Endodermal cell (in vitro differentiated cells): Measurements from ENCODE around the gene HADHA. TPM values are rescaled to one million over a fixed set of nuclear protein-coding genes. Genes with fewer than 3 reads are reported as not detected.

Experiments
- DNase-seq: peaks from one replicate; pipeline ENCODE4 v3.0.0-alpha.2; 2017
- H3K27ac ChIP-seq: 2 replicates; pipeline ENCODE4 v1.5.1; 2013; ENCODE audit warnings: mild to moderate bottlenecking, low read depth, low read length, moderate library complexity
- H3K27me3 ChIP-seq: 2 replicates; pipeline ENCODE4 v1.6.1; 2013; ENCODE audit warnings: mild to moderate bottlenecking, low read length, moderate library complexity; ENCODE audit not compliant: insufficient read depth, control insufficient read depth, poor library complexity, severe bottlenecking
- H3K36me3 ChIP-seq: 2 replicates; pipeline ENCODE4 v1.7.0; 2013; ENCODE audit warnings: mild to moderate bottlenecking, low read length, moderate library complexity; ENCODE audit not compliant: control insufficient read depth, insufficient read depth
- H3K4me1 ChIP-seq: one replicate; pipeline ENCODE4 v1.7.0; 2013; ENCODE audit warnings: low read length; ENCODE audit not compliant: control insufficient read depth, insufficient read depth
- H3K4me3 ChIP-seq: 2 replicates; pipeline ENCODE4 v1.5.1; 2013; ENCODE audit warnings: mild to moderate bottlenecking, low read length, moderate library complexity
- H3K9ac ChIP-seq: 2 replicates; pipeline ENCODE4 v1.6.1; 2013; ENCODE audit warnings: mild to moderate bottlenecking, low read length, moderate library complexity; ENCODE audit not compliant: poor library complexity, severe bottlenecking; ENCODE audit errors: extremely low read depth
- H3K9me3 ChIP-seq: 2 replicates; pipeline ENCODE4 v1.6.1; 2013; ENCODE audit warnings: mild to moderate bottlenecking, low read length, moderate library complexity; ENCODE audit not compliant: control insufficient read depth
- H3K27ac Mint-ChIP-seq: 2 replicates; pipeline ENCODE4 v1.8.0; 2020; ENCODE audit warnings: mixed read lengths
- H3K27me3 Mint-ChIP-seq: 2 replicates; pipeline ENCODE4 v1.8.0; 2021; ENCODE audit warnings: mild to moderate bottlenecking, mixed read lengths; ENCODE audit not compliant: insufficient read depth
- H3K36me3 Mint-ChIP-seq: 2 replicates; pipeline ENCODE4 v1.8.0; 2020; ENCODE audit warnings: low read depth, mixed read lengths
- H3K4me1 Mint-ChIP-seq: 2 replicates; pipeline ENCODE4 v1.8.0; 2020; ENCODE audit warnings: mixed read lengths
- H3K4me3 Mint-ChIP-seq: 2 replicates; pipeline ENCODE4 v1.8.0; 2020; ENCODE audit warnings: mild to moderate bottlenecking, moderate library complexity, mixed read lengths
- H3K9me3 Mint-ChIP-seq: 2 replicates; pipeline ENCODE4 v1.8.0; 2020; ENCODE audit warnings: mild to moderate bottlenecking, mixed read lengths
- WGBS, 2 experiments: methylation state at CpG; one replicate each; pipeline versions ENCODE4 v1.1.5 to v1.1.7; 2013; ENCODE audit warnings: missing lambda C conversion rate in 2 of 2, mixed read lengths in 1 of 2; ENCODE audit not compliant: insufficient coverage in 1 of 2, insufficient read length in 1 of 2; 5-methylcytosine and 5-hydroxymethylcytosine counted together
- total RNA-seq, 2 donors: library from RNA; stranded (reverse); fragmentation: NEBNext Ultra II Directional in 1 of 2; extraction: Animal tissue kit (Norgen Biotek cat#: 25700) in 1 of 2; gene quantifications; 2 replicates in 1 of 2; 3 replicates in 1 of 2; pipeline ENCODE4 v1.2.1, GENCODE V29; 2021
- TF ChIP-seq, protein P1 (sequence below): fragments of 200-600 bp; sonication (generic); conservative IDR thresholded peaks from 2 replicates; pipeline ENCODE4 v1.5.0; 2021; ENCODE audit warnings: antibody characterized with exemption, mild to moderate bottlenecking

HADHA gene
- total RNA-seq, 2 donors from 2014 or later, result 83.8 to 86.7 TPM

DNA sequence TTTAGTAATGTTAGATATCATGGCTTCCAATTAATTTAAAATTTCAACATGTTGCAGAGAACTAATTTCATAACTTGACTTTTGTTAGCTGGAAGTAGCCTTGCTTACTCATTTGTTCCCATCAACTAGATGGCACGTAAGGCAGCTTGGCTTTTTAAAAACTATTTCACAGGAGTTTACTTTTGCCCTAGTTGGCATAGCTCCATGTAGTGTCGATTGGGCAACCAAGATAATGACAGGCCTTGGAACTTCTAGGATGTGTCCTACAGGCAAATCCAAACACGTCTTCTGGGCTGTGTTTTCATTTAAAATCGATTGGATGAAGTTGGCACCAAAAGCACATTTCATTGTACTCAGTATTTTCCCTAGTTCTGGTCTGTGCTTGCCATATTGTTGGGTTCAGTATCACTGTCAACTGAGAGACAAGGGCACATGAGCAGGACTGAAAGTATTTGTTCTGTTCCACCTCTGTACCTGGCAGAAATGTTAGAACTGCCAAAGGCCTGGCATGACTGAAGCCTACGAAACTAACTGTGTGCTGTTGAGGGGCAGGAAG lies 29.7 kb upstream of the HADHA start:
- H3K36me3 Mint-ChIP-seq, result peaks cover 17% of the 10 kb centered on the region
- Histone ChIP-seq H3K9ac (no peak overlapping the region), H3K36me3 (peaks cover 33% of the 10 kb centered on the region), H3K4me1 (no peaks in the 10 kb centered on the region), H3K4me3 (no peak overlapping the region), H3K27me3 (no peaks in the 10 kb centered on the region), H3K9me3 (no peaks in the 10 kb centered on the region), H3K27ac (no peak overlapping the region)
- no peak for DNase-seq
- no peak overlapping the region for H3K27ac Mint-ChIP-seq
- no peak overlapping the region for H3K4me3 Mint-ChIP-seq
- no peaks in the 10 kb centered on the region for H3K27me3 Mint-ChIP-seq
- H3K4me1 Mint-ChIP-seq, result no peaks in the 10 kb centered on the region
- TF ChIP-seq, protein P1, sequence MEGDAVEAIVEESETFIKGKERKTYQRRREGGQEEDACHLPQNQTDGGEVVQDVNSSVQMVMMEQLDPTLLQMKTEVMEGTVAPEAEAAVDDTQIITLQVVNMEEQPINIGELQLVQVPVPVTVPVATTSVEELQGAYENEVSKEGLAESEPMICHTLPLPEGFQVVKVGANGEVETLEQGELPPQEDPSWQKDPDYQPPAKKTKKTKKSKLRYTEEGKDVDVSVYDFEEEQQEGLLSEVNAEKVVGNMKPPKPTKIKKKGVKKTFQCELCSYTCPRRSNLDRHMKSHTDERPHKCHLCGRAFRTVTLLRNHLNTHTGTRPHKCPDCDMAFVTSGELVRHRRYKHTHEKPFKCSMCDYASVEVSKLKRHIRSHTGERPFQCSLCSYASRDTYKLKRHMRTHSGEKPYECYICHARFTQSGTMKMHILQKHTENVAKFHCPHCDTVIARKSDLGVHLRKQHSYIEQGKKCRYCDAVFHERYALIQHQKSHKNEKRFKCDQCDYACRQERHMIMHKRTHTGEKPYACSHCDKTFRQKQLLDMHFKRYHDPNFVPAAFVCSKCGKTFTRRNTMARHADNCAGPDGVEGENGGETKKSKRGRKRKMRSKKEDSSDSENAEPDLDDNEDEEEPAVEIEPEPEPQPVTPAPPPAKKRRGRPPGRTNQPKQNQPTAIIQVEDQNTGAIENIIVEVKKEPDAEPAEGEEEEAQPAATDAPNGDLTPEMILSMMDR, result no peak
- 92 to 93% methylated on average over 5 of the region's 5 CpGs for WGBS, 2 experiments
- no peaks in the 10 kb centered on the region for H3K9me3 Mint-ChIP-seq

DNA sequence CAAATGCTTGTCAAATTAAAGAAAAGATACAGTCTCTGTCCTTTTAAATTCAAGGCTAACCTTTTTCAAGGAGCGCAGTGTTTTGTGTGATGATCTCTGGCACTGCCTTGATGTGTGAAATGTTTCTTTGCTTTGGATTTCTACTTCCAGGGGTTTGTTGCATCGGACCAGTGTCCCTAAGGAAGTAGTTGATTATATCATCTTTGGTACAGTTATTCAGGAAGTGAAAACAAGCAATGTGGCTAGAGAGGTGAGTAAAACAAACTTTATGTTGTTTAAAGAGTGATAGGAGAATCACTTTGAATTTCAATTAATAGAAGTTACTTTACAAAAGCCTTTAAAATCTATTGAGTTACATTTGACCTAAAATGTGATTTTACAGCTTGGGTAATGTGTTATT lies 29.1 kb upstream of the HADHA start:
- no peak for DNase-seq
- no peak overlapping the region for H3K4me3 Mint-ChIP-seq
- no peaks in the 10 kb centered on the region for H3K4me1 Mint-ChIP-seq
- no peaks in the 10 kb centered on the region for H3K9me3 Mint-ChIP-seq
- 94% methylated on average over 2 of the region's 2 CpGs; no CpG with 5 or more reads in 1 of the 2 experiments for WGBS, 2 experiments
- Histone ChIP-seq H3K27ac (no peak overlapping the region), H3K9me3 (no peaks in the 10 kb centered on the region), H3K4me3 (no peak overlapping the region), H3K36me3 (peaks cover 28% of the 10 kb centered on the region), H3K4me1 (no peaks in the 10 kb centered on the region), H3K27me3 (no peaks in the 10 kb centered on the region), H3K9ac (no peak overlapping the region)
- TF ChIP-seq, protein P1, result no peak
- H3K27ac Mint-ChIP-seq, result no peak overlapping the region
- H3K27me3 Mint-ChIP-seq, result no peaks in the 10 kb centered on the region
- peaks cover 12% of the 10 kb centered on the region for H3K36me3 Mint-ChIP-seq

DNA sequence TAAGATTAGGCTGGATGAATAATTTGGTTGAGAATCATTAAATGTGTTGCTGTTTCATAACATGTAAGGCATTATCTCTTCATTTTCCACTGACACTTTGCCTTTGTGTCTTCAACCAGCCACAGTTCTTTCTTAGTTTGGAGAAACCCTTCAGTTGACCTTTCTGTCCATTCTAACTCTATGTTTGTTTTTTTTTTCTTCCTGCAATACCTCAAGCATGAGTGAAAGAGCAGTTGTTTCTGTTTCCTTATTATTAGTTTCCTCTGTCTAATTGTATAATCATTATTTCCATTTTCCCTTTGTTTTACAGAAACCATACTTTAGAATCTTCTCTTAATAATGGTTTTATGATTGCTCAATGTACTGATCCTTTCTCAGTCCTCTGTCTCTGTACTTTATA lies 25.9 kb upstream of the HADHA start:
- Histone ChIP-seq H3K27ac (no peak overlapping the region), H3K36me3 (peaks cover 20% of the 10 kb centered on the region), H3K9ac (no peak overlapping the region), H3K4me1 (no peaks in the 10 kb centered on the region), H3K27me3 (no peaks in the 10 kb centered on the region), H3K4me3 (no peak overlapping the region), H3K9me3 (no peaks in the 10 kb centered on the region)
- TF ChIP-seq, protein P1, result no peak
- no peak overlapping the region for H3K4me3 Mint-ChIP-seq
- H3K36me3 Mint-ChIP-seq, result peaks cover 19% of the 10 kb centered on the region
- no peaks in the 10 kb centered on the region for H3K27me3 Mint-ChIP-seq
- H3K4me1 Mint-ChIP-seq, result no peaks in the 10 kb centered on the region
- no peak for DNase-seq
- no peaks in the 10 kb centered on the region for H3K9me3 Mint-ChIP-seq
- no peak overlapping the region for H3K27ac Mint-ChIP-seq
